ENCODE results near the gene FGF11. TPM values are rescaled to one million over a fixed set of nuclear protein-coding genes. Genes with fewer than 3 reads are reported as not detected.

Gene FGF11
- total RNA-seq, 2 donors from 2014 or later: 1.2 to 1.6 TPM

DNA sequence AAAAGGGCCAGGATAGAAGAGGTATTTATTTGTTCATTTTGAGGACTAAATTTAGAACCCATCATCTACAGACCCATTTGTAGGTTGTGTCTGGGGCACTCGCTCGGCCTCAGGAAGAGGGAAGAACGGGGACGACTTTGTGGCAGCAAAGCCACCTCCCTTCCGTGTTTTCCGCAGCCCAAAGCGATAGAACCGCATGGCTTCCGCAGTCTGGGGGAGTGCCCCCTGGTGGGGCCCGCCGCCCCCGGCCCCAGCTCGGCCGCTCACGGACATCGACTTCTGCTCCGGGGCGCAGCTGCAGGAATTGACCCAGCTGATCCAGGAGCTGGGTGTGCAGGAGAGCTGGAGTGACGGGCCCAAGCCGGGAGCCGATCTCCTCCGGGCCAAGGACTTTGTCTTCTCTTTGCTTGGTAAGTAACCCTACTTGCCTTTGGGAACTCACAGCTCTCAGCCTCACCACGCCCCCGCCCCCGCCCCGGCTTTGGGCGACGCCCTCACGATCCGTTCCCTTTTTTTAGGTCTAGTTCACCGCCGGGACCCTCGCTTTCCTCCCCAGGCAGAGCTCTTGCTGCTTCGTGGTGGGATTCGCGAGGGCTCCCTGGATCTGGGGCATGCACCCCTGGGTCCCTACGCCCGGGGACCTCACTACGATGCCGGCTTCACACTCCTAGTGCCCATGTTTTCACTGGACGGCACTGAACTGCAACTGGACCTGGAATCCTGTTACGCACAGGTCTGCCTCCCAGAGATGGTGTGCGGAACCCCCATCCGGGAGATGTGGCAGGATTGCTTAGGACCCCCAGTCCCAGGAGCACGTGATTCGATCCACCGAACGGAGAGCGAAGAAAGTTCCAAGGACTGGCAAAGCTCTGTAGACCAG is 3.4 kb upstream of the FGF11 start:
- H3K4me3 ChIP-seq: peak overlapping the region; percentile 69
- H3K27me3 ChIP-seq: peaks cover 31% of the 10 kb centered on the region
- peaks cover 18% of the 10 kb centered on the region for H3K4me1 ChIP-seq
- TF ChIP-seq CTCF (IDR thresholded peaks at IDR 0.05): no peak
- H3K9me3 ChIP-seq: no peaks in the 10 kb centered on the region
- peak; percentile 75 for DNase-seq
- peak overlapping the region; percentile 91 for H3K27ac ChIP-seq
- H3K36me3 ChIP-seq: no peaks in the 10 kb centered on the region
- peak overlapping the region; percentile 81 to 94 for H3K9ac ChIP-seq (ENCODE audit: low read depth in 2 of 2, low read length in 2 of 2)
- intact Hi-C loops (cut with DNase I): loop anchor here (2.0 to 10.0 kb wide), 3 partner anchors 49 to 149 kb away; partner anchors contain the start of genes MPDU1, POLR2A and TMEM95

DNA sequence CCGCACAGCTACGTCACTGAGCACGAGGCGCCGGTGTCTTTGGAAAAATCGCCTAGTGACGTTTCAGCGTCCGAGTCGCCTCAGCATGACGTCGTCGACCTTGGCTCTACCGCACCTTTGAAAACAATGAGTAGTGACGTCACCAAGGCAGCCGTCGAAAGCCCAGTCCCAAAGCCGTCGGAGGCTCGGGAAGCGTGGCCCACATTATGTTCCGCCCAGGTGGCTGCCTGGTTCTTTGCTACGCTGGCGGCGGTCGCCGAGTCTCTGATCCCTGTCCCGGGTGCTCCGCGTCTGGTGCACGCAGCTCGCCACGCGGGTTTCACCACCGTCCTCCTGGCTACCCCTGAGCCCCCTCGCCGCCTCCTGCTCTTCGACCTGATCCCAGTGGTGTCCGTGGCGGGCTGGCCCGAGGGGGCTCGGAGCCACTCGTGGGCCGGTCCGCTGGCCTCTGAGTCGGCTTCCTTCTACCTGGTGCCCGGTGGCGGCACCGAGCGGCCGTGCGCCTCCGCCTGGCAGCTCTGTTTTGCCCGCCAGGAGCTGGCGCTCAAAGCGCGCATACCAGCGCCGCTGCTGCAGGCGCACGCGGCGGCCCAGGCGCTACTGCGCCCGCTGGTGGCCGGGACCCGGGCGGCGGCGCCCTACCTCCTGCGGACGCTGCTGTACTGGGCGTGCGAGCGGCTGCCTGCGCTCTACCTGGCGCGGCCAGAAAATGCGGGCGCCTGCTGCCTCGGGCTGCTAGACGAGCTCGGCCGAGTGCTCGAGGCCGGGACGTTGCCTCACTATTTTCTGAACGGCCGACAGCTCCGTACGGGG is 2.5 kb upstream of the FGF11 start:
- DNase-seq: peak; percentile 80
- Histone ChIP-seq H3K9ac (ENCODE audit: low read depth in 2 of 2, low read length in 2 of 2) (peak overlapping the region; percentile 0 to 94), H3K4me3 (peak overlapping the region; percentile 69), H3K4me1 (peaks cover 18% of the 10 kb centered on the region), H3K27me3 (peaks cover 38% of the 10 kb centered on the region), H3K36me3 (no peaks in the 10 kb centered on the region), H3K27ac (peak overlapping the region; percentile 91), H3K9me3 (no peaks in the 10 kb centered on the region)
- intact Hi-C loops (cut with DNase I): loop anchor here (2.0 to 10.0 kb wide), 3 partner anchors 48 to 148 kb away; partner anchors contain the start of genes MPDU1, POLR2A and TMEM95
- peak; percentile 73 for TF ChIP-seq CTCF (IDR thresholded peaks at IDR 0.05)

- Histone ChIP-seq H3K9ac (ENCODE audit: low read depth in 2 of 2, low read length in 2 of 2) (peak overlapping the region in 1 of 2 donors; percentile 26), H3K9me3 (no peaks in the 10 kb centered on the region), H3K27me3 (peaks cover 38% of the 10 kb centered on the region), H3K4me1 (peaks cover 18% of the 10 kb centered on the region), H3K4me3 (peak overlapping the region; percentile 69), H3K27ac (peak overlapping the region; percentile 91), H3K36me3 (no peaks in the 10 kb centered on the region)
- no peak for TF ChIP-seq CTCF (IDR thresholded peaks at IDR 0.05)
- intact Hi-C loops (cut with DNase I): loop anchor here (2.0 to 10.0 kb wide), 3 partner anchors 47 to 147 kb away; partner anchors contain the start of genes MPDU1, POLR2A and TMEM95
- no peak for DNase-seq
Observed at GRCh38 chr17:7437369-7437863, 1.9 kb upstream of the FGF11 start.

DNA sequence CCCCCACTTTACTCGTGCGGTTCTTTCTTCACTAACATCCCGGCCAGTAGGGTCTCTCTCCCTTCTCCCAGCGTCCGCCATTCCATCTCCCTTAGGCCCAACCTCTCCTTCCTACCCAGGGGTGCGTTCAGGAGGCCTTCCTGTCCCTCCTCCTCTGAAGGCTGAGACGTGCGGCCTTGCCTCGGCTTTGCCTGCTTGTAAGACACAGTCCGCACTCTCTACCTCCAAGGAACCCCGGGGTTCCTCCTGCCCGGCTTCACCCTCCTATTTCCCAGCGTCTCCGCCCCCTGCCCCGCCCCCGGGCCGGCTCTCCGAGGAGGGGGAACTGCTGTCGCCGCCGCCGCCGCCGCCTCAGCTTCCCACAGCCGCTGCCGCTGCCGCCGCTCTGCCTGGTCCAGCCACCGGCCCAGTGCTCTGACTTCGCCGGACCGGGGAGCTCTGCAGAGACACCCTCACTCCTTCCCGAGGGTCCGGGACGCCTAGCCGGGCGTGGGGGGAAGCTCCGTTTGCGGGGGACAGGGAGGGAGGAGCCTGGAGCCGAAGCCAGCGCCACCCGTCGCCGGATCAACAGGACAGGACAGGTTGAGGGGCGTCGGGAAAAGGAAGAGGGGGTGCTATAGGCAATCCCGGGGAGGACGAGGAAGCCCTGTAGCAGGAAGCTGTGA is 1.2 kb upstream of the FGF11 start:
- peak; percentile 59 for DNase-seq
- Histone ChIP-seq H3K27me3 (peaks cover 38% of the 10 kb centered on the region), H3K4me3 (peak overlapping the region; percentile 26), H3K9ac (ENCODE audit: low read depth in 2 of 2, low read length in 2 of 2) (peak overlapping the region; percentile 4 to 26), H3K4me1 (peaks cover 18% of the 10 kb centered on the region), H3K27ac (no peak overlapping the region), H3K9me3 (no peaks in the 10 kb centered on the region), H3K36me3 (no peaks in the 10 kb centered on the region)
- TF ChIP-seq CTCF (IDR thresholded peaks at IDR 0.05): no peak
- intact Hi-C loops (cut with DNase I): loop anchor here (2.0 to 10.0 kb wide), 3 partner anchors 47 to 147 kb away; partner anchors contain the start of genes MPDU1, POLR2A and TMEM95

Measured in colonic mucosa (tissue), 4 donors.